ENCODE measurements around the gene LRP1B.

DNA sequence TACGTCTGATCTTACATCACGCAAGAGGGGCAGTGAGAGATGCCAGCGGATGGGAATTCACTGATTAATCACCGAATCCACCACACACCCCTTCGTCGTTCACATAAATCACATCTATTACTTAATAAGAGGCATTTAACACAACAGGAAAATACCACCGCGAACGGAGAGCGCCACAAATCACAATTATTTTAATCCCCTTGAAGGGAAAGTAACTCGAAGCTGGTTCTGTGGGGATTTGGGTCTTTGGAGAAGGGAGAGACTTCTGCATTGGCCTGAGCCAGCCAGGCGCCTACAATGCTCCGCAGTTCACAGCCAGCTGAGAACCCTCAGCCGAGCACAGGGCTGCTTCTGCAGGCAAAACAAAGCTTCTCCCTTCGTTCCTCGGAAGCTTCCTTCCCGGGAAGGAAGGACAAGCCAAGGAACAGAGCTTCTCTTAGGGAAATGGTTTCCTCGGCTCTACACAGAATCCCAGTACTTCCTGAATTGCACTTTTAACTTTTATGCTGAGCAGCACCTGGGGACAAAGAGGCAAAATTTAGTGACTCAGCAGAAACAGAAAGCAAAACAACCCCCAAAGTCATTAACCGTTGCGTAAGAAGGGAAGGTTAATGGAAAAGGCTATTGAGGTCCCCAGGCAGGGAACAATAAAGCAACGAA is at the start of gene LRP1B:
- TF ChIP-seq, protein P1, sequence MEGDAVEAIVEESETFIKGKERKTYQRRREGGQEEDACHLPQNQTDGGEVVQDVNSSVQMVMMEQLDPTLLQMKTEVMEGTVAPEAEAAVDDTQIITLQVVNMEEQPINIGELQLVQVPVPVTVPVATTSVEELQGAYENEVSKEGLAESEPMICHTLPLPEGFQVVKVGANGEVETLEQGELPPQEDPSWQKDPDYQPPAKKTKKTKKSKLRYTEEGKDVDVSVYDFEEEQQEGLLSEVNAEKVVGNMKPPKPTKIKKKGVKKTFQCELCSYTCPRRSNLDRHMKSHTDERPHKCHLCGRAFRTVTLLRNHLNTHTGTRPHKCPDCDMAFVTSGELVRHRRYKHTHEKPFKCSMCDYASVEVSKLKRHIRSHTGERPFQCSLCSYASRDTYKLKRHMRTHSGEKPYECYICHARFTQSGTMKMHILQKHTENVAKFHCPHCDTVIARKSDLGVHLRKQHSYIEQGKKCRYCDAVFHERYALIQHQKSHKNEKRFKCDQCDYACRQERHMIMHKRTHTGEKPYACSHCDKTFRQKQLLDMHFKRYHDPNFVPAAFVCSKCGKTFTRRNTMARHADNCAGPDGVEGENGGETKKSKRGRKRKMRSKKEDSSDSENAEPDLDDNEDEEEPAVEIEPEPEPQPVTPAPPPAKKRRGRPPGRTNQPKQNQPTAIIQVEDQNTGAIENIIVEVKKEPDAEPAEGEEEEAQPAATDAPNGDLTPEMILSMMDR (IDR thresholded peaks at IDR 0.05), result no peak
- peak in 2 of 3 donors; percentile 14 to 33 for TF ChIP-seq POLR2A (IDR thresholded peaks at IDR 0.05)
